ENCODE data around the gene MAPK6. TPM values are rescaled to one million over a fixed set of nuclear protein-coding genes. Genes with fewer than 3 reads are reported as not detected.

The MAPK6 gene
- polyA plus RNA-seq, 1 donor from 2014 or later, result 140 TPM

DNA sequence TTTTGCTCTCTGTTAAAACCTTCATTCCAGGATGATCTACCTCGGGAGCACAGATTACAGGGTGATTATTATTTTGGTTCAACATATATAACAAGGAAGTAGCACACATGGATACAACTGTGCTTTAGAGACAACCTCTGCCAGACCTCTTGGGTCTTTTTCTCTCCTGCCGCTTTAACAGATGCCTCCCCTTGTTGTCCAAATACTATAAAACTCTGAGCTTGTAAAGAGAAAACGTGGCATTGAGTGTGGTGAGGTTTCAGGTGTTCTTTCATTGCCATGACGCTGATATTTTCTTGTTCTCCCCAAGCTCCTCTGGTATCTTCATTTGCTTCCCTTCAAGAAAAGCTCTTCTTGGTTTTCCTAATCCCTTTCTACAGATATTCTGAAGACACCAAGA is 64.6 kb downstream of the MAPK6 start:
- no peak overlapping the region for H3K9ac ChIP-seq (ENCODE audit: low read length)
- H3F3A ChIP-seq (ENCODE audit: insufficient read depth, low read length, poor library complexity, severe bottlenecking), result no peaks in the 10 kb centered on the region
- no peaks in the 10 kb centered on the region for H3K79me2 ChIP-seq (replicated peaks; ENCODE audit: insufficient read depth, low read length)
- H3K4me3 ChIP-seq (ENCODE audit: low read length), result no peak overlapping the region
- H4K20me1 ChIP-seq (ENCODE audit: insufficient read depth), result no peaks in the 10 kb centered on the region
- no peaks in the 10 kb centered on the region for H3K9me2 ChIP-seq (ENCODE audit: insufficient read depth, low read length)
- no peak overlapping the region for H2AFZ ChIP-seq (ENCODE audit: low read depth, low read length)
- H3K4me2 ChIP-seq (ENCODE audit: low read length), result no peak overlapping the region
- no peak overlapping the region for H3K27ac ChIP-seq (ENCODE audit: low read length)
- H3K9me3 ChIP-seq (ENCODE audit: low read length), result no peaks in the 10 kb centered on the region
- no peaks in the 10 kb centered on the region for H3K27me3 ChIP-seq (ENCODE audit: insufficient read depth, low read depth, low read length)
- H3K36me3 ChIP-seq (ENCODE audit: insufficient read depth, low read length), result no peaks in the 10 kb centered on the region
- TF ChIP-seq EP300 (conservative IDR thresholded peaks at IDR 0.05; ENCODE audit: poor library complexity, severe bottlenecking), result no peak
- TF ChIP-seq POLR2AphosphoS5 (IDR thresholded peaks at IDR 0.05), result no peak
- no peak for TF ChIP-seq SMC3 (conservative IDR thresholded peaks at IDR 0.05; ENCODE audit: poor library complexity)
- TF ChIP-seq, protein P1, sequence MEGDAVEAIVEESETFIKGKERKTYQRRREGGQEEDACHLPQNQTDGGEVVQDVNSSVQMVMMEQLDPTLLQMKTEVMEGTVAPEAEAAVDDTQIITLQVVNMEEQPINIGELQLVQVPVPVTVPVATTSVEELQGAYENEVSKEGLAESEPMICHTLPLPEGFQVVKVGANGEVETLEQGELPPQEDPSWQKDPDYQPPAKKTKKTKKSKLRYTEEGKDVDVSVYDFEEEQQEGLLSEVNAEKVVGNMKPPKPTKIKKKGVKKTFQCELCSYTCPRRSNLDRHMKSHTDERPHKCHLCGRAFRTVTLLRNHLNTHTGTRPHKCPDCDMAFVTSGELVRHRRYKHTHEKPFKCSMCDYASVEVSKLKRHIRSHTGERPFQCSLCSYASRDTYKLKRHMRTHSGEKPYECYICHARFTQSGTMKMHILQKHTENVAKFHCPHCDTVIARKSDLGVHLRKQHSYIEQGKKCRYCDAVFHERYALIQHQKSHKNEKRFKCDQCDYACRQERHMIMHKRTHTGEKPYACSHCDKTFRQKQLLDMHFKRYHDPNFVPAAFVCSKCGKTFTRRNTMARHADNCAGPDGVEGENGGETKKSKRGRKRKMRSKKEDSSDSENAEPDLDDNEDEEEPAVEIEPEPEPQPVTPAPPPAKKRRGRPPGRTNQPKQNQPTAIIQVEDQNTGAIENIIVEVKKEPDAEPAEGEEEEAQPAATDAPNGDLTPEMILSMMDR (IDR thresholded peaks at IDR 0.05; ENCODE audit: poor library complexity, severe bottlenecking), result no peak
- TF ChIP-seq MXI1 (conservative IDR thresholded peaks at IDR 0.05; ENCODE audit: poor library complexity, severe bottlenecking), result no peak
- TF ChIP-seq EZH2 (IDR thresholded peaks at IDR 0.05; ENCODE audit: borderline replicate concordance, insufficient read depth, low read length, poor library complexity, severe bottlenecking), result no peak
- TF ChIP-seq, protein P2, sequence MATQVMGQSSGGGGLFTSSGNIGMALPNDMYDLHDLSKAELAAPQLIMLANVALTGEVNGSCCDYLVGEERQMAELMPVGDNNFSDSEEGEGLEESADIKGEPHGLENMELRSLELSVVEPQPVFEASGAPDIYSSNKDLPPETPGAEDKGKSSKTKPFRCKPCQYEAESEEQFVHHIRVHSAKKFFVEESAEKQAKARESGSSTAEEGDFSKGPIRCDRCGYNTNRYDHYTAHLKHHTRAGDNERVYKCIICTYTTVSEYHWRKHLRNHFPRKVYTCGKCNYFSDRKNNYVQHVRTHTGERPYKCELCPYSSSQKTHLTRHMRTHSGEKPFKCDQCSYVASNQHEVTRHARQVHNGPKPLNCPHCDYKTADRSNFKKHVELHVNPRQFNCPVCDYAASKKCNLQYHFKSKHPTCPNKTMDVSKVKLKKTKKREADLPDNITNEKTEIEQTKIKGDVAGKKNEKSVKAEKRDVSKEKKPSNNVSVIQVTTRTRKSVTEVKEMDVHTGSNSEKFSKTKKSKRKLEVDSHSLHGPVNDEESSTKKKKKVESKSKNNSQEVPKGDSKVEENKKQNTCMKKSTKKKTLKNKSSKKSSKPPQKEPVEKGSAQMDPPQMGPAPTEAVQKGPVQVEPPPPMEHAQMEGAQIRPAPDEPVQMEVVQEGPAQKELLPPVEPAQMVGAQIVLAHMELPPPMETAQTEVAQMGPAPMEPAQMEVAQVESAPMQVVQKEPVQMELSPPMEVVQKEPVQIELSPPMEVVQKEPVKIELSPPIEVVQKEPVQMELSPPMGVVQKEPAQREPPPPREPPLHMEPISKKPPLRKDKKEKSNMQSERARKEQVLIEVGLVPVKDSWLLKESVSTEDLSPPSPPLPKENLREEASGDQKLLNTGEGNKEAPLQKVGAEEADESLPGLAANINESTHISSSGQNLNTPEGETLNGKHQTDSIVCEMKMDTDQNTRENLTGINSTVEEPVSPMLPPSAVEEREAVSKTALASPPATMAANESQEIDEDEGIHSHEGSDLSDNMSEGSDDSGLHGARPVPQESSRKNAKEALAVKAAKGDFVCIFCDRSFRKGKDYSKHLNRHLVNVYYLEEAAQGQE (IDR thresholded peaks at IDR 0.05; ENCODE audit: borderline replicate concordance), result no peak
- no peak for TF ChIP-seq RAD21 (conservative IDR thresholded peaks at IDR 0.05)
- no peak for TF ChIP-seq TAF1 (IDR thresholded peaks at IDR 0.05; ENCODE audit: low read depth)

DNA sequence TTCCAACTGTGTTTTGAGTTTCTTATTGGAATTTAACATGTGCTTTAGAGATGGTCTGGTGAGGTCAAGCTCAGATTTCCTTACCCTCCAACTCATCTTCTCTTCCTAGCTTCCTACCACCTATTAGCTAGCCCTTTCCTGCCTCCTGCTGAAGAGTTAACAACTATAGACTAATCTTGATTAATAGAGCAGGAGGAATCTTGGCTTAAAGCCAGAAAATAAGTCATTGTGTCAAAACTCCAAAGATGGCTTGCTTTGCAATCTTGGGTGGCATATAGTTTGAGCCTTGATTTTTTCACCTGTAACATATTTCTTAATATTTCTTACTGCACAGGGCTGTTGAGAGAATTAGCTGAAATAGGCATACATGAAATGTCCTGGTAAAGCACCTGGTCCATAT is 66.3 kb downstream of the MAPK6 start:
- H4K20me1 ChIP-seq (ENCODE audit: insufficient read depth), result no peaks in the 10 kb centered on the region
- no peak overlapping the region for H3K4me3 ChIP-seq (ENCODE audit: low read length)
- H3K79me2 ChIP-seq (replicated peaks; ENCODE audit: insufficient read depth, low read length), result no peaks in the 10 kb centered on the region
- H3K9me3 ChIP-seq (ENCODE audit: low read length), result peaks cover under 1% of the 10 kb centered on the region
- no peaks in the 10 kb centered on the region for H3F3A ChIP-seq (ENCODE audit: insufficient read depth, low read length, poor library complexity, severe bottlenecking)
- no peaks in the 10 kb centered on the region for H3K9me2 ChIP-seq (ENCODE audit: insufficient read depth, low read length)
- no peak overlapping the region for H3K9ac ChIP-seq (ENCODE audit: low read length)
- TF ChIP-seq POLR2AphosphoS5 (IDR thresholded peaks at IDR 0.05) (no peak), TAF1 (IDR thresholded peaks at IDR 0.05; ENCODE audit: low read depth) (no peak), EZH2 (IDR thresholded peaks at IDR 0.05; ENCODE audit: borderline replicate concordance, insufficient read depth, low read length, poor library complexity, severe bottlenecking) (no peak), EP300 (conservative IDR thresholded peaks at IDR 0.05; ENCODE audit: poor library complexity, severe bottlenecking) (no peak), RAD21 (conservative IDR thresholded peaks at IDR 0.05) (no peak)
- H2AFZ ChIP-seq (ENCODE audit: low read depth, low read length), result no peak overlapping the region
- no peak overlapping the region for H3K27ac ChIP-seq (ENCODE audit: low read length)
- no peak overlapping the region for H3K4me2 ChIP-seq (ENCODE audit: low read length)
- no peaks in the 10 kb centered on the region for H3K27me3 ChIP-seq (ENCODE audit: insufficient read depth, low read depth, low read length)
- H3K36me3 ChIP-seq (ENCODE audit: insufficient read depth, low read length), result no peaks in the 10 kb centered on the region

Data from neural cell (in vitro differentiated cells).